Measurements from ENCODE around the gene ZMIZ2.
"Not testable (repeated sequence)": the region's sequence is repeated elsewhere in the genome, so short reads cannot be mapped to it uniquely, and the experiment has no call there.

The ZMIZ2 gene

GRCh38 chr7:44801890-44802289 lies 53.2 kb downstream of the ZMIZ2 start:
- DNase-seq (ENCODE audit: low spot score) = no peak

- no peak for DNase-seq (ENCODE audit: low spot score)
Measured at GRCh38 chr7:44802418-44803025, 53.9 kb downstream of the ZMIZ2 start.

- DNase-seq (ENCODE audit: low spot score) = not testable (repeated sequence)
Measured at GRCh38 chr7:44803828-44804519, 55.3 kb downstream of the ZMIZ2 start.

- no peak for DNase-seq (ENCODE audit: low spot score)
Measured at GRCh38 chr7:44805950-44806349, 57.3 kb downstream of the ZMIZ2 start.

- DNase-seq (ENCODE audit: low spot score) = no peak
Measured at GRCh38 chr7:44808914-44809393, 60.3 kb downstream of the ZMIZ2 start.

GRCh38 chr7:44811093-44811492 lies 62.4 kb downstream of the ZMIZ2 start:
- no peak for DNase-seq (ENCODE audit: low spot score)

- DNase-seq (ENCODE audit: low spot score) = no peak
Measured at GRCh38 chr7:44811571-44811970, 62.9 kb downstream of the ZMIZ2 start.

- no peak for DNase-seq (ENCODE audit: low spot score)
Measured at GRCh38 chr7:44814919-44815318, 66.3 kb downstream of the ZMIZ2 start.

- no peak for DNase-seq (ENCODE audit: low spot score)
Measured at GRCh38 chr7:44819292-44819691, 70.6 kb downstream of the ZMIZ2 start.
